Bronchial epithelial cell (primary cell): ENCODE data around the gene CRTC3. TPM values are rescaled to one million over a fixed set of nuclear protein-coding genes. Genes with fewer than 3 reads are reported as not detected.
A peak's percentile ranks its signal among the peaks of the same experiment; 100 is the strongest.

Experiments used
- DNase-seq: peaks from one replicate; pipeline ENCODE4 v3.0.0-alpha.2; 2010; ENCODE audit warnings: low read depth
- FAIRE-seq: peaks from 2 replicates; lab custom pipeline; 2011; peaks lifted over from hg19 to GRCh38; lab: Jason Lieb, UNC
- H3K27me3 ChIP-seq: 2 replicates; pipeline ENCODE4 v1.5.1; 2011; ENCODE audit warnings: low read length; ENCODE audit not compliant: control insufficient read depth, insufficient read depth
- H3K36me3 ChIP-seq: 2 replicates; pipeline ENCODE4 v1.5.1; 2011; ENCODE audit warnings: low read length; ENCODE audit not compliant: control insufficient read depth, insufficient read depth
- H3K4me3 ChIP-seq: 2 replicates; pipeline ENCODE4 v1.5.1; 2011; ENCODE audit warnings: mild to moderate bottlenecking, low read depth, low read length, control low read depth
- CTCF ChIP-seq: IDR thresholded peaks from 2 replicates; pipeline ENCODE4 v1.5.1; 2011; ENCODE audit warnings: mild to moderate bottlenecking, moderate library complexity, low read length, control low read depth, inconsistent platforms; ENCODE audit not compliant: insufficient read depth, severe bottlenecking
- total RNA-seq: library from RNA; depleted of rRNA; stranded (reverse); fragments of >200 nt; gene quantifications from 2 replicates; pipeline ENCODE4 v1.2.1, GENCODE V29; 2014

CRTC3 gene
- total RNA-seq, 1 donor from 2014 or later, result 5.8 TPM

DNA sequence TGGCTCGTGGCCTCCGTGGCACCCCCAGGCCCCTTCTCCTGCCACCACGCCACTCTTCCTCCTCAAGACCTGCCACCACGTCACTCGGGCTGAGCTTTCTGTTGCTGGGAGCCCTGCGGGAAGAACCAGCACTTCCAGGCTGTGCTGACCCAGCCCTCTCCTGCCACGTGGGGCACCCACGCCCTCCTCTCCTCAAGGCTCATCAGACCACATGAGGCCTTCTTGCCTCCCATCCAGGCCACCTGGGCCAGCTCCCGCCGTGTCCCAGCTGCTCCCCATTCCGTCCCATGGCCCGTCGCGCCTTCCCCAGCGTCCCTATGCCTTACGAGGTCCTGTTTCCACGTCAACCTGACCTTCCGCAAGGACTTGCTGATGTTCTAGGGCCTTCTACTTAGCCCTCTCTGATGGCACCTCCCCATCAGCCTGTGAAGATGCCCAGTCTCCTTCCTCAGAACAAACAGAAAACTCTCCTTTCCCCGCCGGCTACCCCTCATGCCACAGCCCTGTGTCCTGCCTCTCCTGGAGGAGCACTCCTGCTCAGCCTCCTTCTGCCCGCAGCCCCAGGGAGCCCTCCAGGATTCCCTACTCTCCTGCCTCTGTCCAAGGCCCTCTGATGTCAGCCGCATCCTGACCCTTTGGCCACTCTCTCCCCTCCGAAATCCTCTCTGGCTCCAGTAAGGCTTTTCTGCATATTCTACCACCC is 116.3 kb downstream of the CRTC3 start:
- no peak overlapping the region for H3K4me3 ChIP-seq
- H3K36me3 ChIP-seq, result peaks cover 12% of the 10 kb centered on the region
- TF ChIP-seq CTCF, result no peak
- no peak for DNase-seq
- FAIRE-seq, result no peak
- no peaks in the 10 kb centered on the region for H3K27me3 ChIP-seq

DNA sequence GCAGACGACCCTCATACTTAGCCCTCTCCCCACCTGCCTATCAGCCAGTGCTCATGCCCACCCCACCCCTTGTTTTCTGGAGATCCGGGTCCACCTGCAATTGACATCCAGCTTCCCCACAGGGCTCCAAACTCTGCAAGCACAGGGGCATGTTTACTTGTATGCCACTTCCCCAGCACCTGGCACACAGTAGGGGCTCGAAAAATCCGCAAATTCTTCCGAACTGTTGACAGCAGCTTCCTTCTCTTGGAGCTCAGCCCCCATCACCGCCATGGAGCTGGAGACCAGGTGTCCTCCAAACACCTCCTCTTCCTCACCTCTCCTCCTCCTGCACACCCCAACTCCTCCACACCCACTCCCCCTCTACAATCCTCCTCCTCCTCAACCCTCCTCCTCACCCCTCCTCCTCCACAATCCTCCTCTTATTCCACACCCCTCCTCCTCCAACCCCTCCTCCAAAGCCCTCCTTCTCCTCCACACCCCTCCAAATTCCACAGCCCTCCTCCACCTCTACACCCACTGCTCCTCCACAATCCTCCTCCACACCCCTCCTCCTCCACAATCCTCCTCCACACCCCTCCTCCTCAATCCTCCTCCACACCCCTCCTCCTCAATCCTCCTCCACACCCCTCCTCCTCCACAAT is 117.1 kb downstream of the CRTC3 start:
- Histone ChIP-seq H3K4me3 (no peak overlapping the region), H3K27me3 (no peaks in the 10 kb centered on the region), H3K36me3 (peaks cover 10% of the 10 kb centered on the region)
- no peak for FAIRE-seq
- no peak for TF ChIP-seq CTCF
- no peak for DNase-seq

DNA sequence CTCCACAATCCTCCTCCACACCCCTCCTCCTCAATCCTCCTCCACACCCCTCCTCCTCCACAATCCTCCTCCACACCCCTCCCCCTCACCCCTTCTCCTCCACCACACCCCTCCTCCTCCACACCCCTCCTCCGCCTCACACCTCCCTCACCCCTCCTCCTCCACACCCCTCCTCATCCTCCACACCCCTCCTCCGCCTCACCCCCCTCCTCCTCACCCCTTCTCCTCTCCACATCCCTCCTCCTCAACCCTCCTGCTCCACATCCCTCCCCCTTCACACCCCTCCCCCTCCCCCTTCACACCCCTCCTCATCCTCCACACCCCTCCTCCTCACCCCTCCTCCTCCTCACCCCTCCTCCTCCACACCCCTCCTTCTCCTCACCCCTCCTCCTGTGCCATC is 117.6 kb downstream of the CRTC3 start:
- no peaks in the 10 kb centered on the region for H3K27me3 ChIP-seq
- no peak for FAIRE-seq
- peaks cover 7% of the 10 kb centered on the region for H3K36me3 ChIP-seq
- DNase-seq, result no peak
- TF ChIP-seq CTCF, result no peak
- no peak overlapping the region for H3K4me3 ChIP-seq

GRCh38 chr15:90648137-90649070 is 118.7 kb downstream of the CRTC3 start:
- DNase-seq (peak; percentile 59), FAIRE-seq (no peak)
- H3K27me3 ChIP-seq, result no peaks in the 10 kb centered on the region
- TF ChIP-seq CTCF, result peak; percentile 77
- H3K4me3 ChIP-seq, result no peak overlapping the region
- no peaks in the 10 kb centered on the region for H3K36me3 ChIP-seq

DNA sequence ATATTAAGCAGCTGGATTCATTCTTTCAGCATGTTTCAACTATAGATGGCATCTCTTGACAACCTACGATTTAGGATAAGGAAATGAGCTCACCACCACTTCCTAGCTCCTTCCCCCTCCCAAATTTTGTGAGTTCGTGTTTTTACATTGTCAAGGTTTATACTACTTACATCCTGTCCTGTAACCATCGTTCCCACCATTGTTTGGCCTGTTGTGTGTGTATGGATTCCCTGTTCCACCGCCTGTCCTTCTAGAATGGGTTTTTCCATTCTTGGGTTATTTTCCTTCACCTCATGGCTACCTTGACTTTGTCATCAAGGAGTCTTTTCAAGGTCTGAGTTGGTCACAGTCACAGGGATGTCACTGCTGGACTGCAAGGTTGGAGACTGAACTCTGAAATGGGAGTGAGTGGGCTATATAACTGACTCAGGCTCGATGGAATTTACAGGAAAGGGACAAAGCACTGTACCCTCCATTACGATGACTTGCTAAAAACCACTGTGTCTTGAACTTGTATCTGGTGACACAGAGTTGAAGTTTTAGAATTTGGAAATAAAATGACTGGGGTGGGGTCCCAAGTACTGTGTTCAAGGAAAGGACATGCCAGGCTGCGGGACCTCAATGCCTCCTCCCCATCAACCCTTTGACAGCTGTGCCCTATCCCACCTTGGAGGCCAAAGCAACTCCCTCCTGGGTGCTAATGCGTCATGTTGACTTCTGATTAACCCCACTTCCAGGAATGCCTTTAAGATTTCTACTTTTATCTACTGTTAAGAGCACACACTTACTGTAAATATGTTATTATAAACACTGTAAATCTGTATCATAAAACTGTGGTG is 120.6 kb downstream of the CRTC3 start:
- DNase-seq (no peak), FAIRE-seq (no peak)
- Histone ChIP-seq H3K4me3 (no peak overlapping the region), H3K27me3 (no peaks in the 10 kb centered on the region), H3K36me3 (no peaks in the 10 kb centered on the region)
- TF ChIP-seq CTCF, result no peak
